ENCODE measurements around the gene GALM.

The GALM gene

GRCh38 chr2:38776531-38776930, 110.6 kb downstream of the GALM start:
- no peak for DNase-seq (ENCODE audit: low spot score)
- H3K4me1 Mint-ChIP-seq (ENCODE audit: low read depth) = peaks cover 14% of the 10 kb centered on the region
- H3K9me3 Mint-ChIP-seq = no peaks in the 10 kb centered on the region
- peaks cover 15% of the 10 kb centered on the region for H3K27me3 Mint-ChIP-seq (ENCODE audit: low read depth)
- no peak overlapping the region for H3K27ac Mint-ChIP-seq
- H3K4me3 Mint-ChIP-seq = peak overlapping the region; percentile 22
- H3K36me3 Mint-ChIP-seq (ENCODE audit: low read depth) = peaks cover 7% of the 10 kb centered on the region

GRCh38 chr2:38778687-38779082, 112.8 kb downstream of the GALM start:
- Mint-ChIP-seq H3K27ac (peak overlapping the region; percentile 95), H3K27me3 (ENCODE audit: low read depth) (peaks cover 15% of the 10 kb centered on the region), H3K36me3 (ENCODE audit: low read depth) (peaks cover 10% of the 10 kb centered on the region), H3K4me3 (peak overlapping the region; percentile 98), H3K9me3 (no peaks in the 10 kb centered on the region), H3K4me1 (ENCODE audit: low read depth) (peaks cover 14% of the 10 kb centered on the region)
- no peak for DNase-seq (ENCODE audit: low spot score)

- H3K36me3 Mint-ChIP-seq (ENCODE audit: low read depth) = peaks cover 6% of the 10 kb centered on the region
- no peak overlapping the region for H3K27ac Mint-ChIP-seq
Measured at GRCh38 chr2:38783586-38783985, 117.7 kb downstream of the GALM start.

More at GRCh38 chr2:38783586-38783985, 117.7 kb downstream of the GALM start:
- H3K27me3 Mint-ChIP-seq (ENCODE audit: low read depth) = no peaks in the 10 kb centered on the region
- no peaks in the 10 kb centered on the region for H3K9me3 Mint-ChIP-seq
- H3K4me1 Mint-ChIP-seq (ENCODE audit: low read depth) = peaks cover 6% of the 10 kb centered on the region
- no peak overlapping the region for H3K4me3 Mint-ChIP-seq
- no peak for DNase-seq (ENCODE audit: low spot score)
